CD4-positive, alpha-beta T cell treated with Interferon gamma for 1 hour (primary cell): ENCODE data around the gene MOCS1.
"Not testable (repeated sequence)": the region's sequence is repeated elsewhere in the genome, so short reads cannot be mapped to it uniquely, and the experiment has no call there.

Experiments used
- DNase-seq: peaks from one replicate; pipeline ENCODE4 v3.0.0-alpha.2; 2020

MOCS1 gene

DNA sequence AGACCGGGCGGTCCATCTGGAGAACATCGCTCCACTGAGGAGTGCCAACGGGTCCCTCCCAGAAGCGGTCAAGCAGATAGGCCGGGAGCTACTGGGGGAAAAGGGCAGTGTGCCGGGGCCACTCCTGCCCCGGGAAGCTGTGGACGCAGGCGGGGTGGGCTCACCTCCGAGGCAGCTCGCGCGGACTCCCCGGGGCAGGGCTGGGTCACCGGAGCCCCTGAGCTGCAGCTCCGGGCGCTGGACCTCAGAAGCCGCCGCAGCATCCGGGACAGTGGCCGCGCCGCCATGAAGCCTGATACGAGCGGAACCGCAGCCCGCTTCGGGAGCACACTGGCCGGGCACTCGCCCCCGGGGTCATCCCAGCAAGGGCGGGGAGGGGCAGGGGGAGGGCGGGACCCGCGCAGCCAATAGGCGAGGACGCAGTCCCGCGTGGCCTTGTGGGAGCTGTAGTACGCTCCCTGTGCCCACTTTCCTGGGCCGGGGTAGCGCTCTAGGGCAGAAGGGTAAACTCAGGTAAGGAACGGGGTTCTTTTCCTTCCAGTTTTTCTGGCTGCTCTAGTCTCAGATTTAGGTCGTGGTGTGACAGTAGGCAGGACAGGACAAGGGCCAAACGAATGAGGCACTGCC lies at the start of gene MOCS1:
TSS of gene MOCS1 (minus strand) at position 332 of the 627 bp plus-strand sequence. CDS start at position 287, 45 bp downstream.
- peak; percentile 21 for DNase-seq

- no peak for DNase-seq
Observed at GRCh38 chr6:39984051-39984450, 49.8 kb upstream of the MOCS1 start.

GRCh38 chr6:39983193-39983592 lies 48.9 kb upstream of the MOCS1 start:
- no peak for DNase-seq

GRCh38 chr6:39982720-39983119 lies 48.5 kb upstream of the MOCS1 start:
- DNase-seq, result no peak

DNA sequence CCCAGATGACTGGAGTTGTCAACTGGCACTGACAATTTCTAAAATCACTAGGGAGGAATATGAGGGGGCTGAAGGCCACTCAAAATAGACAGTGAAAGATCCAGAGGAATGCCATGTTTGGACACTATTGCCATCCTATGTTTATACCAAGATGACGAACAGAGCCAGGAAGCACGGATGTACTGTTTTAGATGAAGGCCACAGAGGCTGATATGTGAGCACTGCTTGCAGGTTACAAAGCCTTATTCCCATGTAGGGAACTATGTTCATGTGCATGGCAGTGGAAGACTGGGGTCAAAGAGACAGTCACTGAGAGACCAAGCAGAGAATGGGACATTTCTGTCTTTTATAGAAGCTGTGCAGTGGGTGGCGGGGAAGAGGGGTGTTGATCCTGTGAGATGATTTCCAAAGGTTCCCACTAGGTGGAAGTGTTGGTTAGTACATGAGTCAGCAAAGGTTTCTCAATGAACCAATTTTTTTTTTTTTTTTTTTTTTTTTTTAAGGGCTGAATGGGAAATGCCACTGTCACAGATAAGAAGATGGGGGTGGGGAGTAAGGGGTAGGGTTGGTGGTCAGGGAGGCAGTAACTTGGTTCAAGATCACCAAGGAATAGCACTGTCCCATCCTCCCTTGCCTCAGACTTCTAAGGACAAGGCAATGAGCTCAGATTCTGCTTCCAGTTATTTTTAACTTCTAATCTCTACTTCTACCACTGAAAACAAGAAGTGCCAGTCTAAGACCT lies 46.7 kb upstream of the MOCS1 start:
- no peak for DNase-seq

DNA sequence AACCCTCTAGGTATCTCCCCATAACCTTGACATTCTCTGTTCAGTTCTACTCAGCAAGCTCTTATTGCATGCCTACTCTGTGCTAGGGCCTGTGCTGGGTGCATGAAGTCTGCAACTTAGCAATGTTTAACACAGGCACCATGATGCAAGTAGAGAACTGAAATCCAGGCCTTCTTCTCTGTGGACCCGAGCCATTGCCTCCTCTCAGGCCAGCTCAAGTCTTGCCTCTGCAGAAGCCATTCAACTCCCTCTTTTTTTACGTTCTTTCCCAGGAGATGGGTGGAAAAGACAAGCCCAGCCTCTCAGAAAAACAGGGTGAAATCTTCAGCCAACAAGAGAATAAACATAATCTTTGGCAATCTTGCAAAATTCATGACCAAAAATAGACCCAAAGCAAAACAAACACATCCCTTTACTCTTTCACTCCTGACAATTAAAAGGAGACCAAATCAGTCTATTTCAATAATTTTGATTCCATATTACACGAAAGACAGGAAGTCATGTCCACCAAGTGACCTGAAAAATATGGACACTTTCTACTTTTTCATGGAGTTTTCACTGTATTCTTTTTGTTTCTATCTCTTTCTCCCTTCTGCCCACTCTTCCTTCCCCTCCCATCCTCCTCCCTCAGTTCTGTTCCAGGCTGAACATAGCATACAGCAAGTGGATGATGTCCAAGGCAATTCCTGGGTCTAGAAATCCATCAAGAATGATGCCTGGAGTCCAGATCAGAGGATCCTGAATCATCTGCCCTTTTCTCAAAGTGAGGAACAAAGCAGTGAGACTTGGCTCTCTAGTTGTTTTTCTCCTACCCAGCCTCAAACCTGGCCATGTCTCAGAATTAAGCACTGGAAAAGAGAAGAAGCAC lies 45.4 kb upstream of the MOCS1 start:
- DNase-seq, result no peak

DNA sequence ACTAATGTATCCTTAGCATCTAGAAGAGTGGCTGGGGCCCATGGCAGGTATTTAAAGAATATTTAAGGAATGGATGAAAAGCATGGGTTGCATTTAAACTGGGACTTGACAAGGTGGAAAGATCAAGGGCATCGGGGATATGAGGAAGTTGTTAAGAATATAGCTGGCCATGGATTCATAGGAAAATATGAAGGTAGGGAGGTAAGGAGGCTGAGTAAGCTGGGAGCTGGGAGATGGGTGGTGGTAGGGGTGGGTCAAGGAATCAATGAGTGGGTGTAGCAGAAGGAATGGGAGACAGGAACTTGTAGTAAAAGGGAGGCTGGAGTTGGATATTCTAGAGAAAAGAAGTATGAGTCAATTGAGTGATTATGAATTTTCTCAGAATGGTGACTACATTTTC lies 44.0 kb upstream of the MOCS1 start:
- DNase-seq, result no peak

DNA sequence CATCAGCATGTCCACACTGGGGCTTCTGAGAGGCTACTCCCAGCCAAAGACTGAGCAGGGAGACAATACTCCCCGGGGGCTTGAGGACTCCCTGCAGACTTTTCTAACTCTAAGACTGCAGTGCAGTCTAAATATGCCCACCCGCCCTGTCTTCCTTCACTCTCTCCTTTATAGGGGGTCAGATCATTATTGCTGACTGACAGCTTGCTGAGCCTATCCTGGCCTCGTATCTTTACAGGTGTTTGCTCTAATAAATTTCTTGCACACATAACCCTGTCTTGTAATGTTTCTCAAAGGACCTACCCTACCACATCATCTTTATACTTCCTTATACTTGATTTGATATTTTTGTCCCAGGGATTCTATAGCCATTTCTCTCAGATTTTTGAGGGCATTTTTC lies 39.4 kb upstream of the MOCS1 start:
- DNase-seq, result no peak

GRCh38 chr6:39972717-39973116 lies 38.5 kb upstream of the MOCS1 start:
- not testable (repeated sequence) for DNase-seq

- not testable (repeated sequence) for DNase-seq
Observed at GRCh38 chr6:39971131-39971530, 36.9 kb upstream of the MOCS1 start.

GRCh38 chr6:39965751-39966150 lies 31.5 kb upstream of the MOCS1 start:
- DNase-seq, result no peak

- no peak for DNase-seq
Observed at GRCh38 chr6:39964530-39964929, 30.3 kb upstream of the MOCS1 start.

DNA sequence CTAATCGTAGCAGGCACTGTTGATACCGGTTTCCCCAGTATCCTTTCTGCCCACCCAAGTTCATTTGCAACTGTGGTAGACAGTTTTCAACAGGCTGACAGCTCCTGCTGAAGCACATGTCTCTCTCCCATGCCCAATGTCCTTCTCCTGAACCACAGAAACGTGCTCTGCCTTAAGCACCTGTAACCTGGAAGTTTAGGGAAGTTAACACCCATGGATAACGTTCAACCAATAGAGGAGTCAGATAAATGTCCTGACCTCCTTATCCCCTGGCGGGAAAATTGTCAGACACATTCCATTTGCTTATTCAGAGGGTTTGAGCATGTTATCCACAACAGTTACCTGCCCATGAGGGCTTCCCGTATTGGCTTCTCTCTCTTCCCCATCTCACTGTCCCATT lies 29.8 kb upstream of the MOCS1 start:
- DNase-seq, result no peak

GRCh38 chr6:39962831-39963230 lies 28.6 kb upstream of the MOCS1 start:
- DNase-seq, result no peak

GRCh38 chr6:39961178-39961577 lies 26.9 kb upstream of the MOCS1 start:
- no peak for DNase-seq

GRCh38 chr6:39958947-39959346 lies 24.7 kb upstream of the MOCS1 start:
- DNase-seq, result no peak

GRCh38 chr6:39956936-39957335 lies 22.7 kb upstream of the MOCS1 start:
- DNase-seq, result no peak

GRCh38 chr6:39953076-39953618 lies 18.9 kb upstream of the MOCS1 start:
- no peak for DNase-seq

- DNase-seq, result no peak
Observed at GRCh38 chr6:39952167-39952566, 17.9 kb upstream of the MOCS1 start.

GRCh38 chr6:39951716-39952115 lies 17.5 kb upstream of the MOCS1 start:
- no peak for DNase-seq

DNA sequence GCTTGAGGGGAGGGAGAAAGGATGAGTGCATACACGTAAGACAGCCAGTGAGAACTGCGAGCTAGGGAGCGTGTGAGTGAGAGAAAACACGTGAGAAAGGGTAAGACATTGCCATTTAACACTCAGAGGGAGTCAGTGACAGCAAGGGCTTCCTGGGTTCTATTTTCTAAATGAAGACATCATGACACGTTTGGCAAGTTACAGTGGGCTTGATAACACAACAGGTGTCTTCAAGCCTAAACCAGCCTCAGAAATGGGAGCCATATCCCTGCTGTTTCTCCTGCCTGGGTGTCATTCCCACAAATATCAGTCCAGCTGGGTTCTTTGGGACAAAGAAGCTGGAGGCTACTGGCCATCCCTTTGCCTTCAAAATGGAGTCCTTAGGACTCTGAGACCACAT lies 16.9 kb upstream of the MOCS1 start:
- DNase-seq, result no peak

DNA sequence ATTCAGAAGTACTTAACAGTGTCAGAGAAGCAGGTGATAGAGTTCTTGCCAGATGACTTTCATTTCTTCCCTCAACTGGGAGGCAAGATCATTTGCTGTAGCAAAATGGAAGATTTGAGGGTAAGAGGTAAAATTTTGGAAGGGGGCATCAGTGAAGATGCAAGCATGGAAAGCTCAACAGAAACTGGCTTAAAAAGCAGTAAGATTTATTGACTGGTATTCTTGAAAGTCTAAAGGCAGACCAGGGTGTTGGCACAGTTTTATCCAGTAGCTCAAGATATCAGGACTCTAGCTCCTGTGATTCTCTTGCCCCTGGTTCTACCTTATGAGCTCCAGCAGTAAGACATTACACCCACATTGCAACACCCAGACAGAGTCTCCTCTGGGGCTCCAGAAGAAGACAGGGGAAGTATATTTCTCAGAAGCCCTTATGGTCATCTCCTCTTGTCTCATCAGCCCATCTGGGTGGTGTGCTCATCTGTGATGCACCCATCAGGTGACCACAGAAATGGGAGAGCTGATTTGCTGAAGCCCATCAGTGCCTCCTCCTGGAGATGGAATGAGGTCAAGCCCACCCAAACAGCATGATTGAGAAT lies 16.0 kb upstream of the MOCS1 start:
- no peak for DNase-seq

DNA sequence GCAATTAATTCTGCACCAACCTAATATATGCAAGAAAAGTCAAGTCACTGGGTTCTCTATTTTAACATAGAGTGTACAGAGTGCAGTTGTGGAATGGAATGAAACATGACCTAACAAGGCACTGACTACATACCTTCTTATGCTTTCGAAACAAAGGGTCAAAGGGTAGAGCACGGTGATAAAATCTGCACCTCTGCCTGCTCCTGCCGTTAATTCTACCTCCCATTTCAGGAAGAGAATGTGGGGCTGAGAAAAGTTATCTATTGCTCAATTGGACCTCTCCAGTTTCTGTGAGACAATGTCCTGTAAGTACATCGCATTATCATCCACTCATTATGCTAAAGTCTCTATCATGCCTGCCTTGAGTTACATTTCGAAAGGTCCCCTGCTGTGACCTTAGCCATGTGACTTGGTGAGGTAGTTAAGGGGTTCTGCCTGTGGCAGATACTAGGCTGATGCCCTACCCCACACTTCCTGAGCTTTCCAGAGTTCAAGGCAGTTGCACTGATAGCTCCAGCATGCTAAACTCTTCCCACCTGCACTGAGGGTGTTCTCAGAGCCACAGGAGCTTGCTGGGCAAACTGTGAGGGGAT lies 14.0 kb upstream of the MOCS1 start:
- DNase-seq, result no peak
